K562 (cell line): Measurements from ENCODE around the gene SPTBN2. TPM values are rescaled to one million over a fixed set of nuclear protein-coding genes. Genes with fewer than 3 reads are reported as not detected.

Experiments used
- BHLHE40 ChIP-seq: IDR thresholded peaks from 2 replicates; pipeline ENCODE4 v1.6.1; 2011; ENCODE audit warnings: low read length, improper control_type of control experiment
- ETV5 ChIP-seq: sonication (generic); formaldehyde crosslinking; IDR thresholded peaks from 2 replicates; pipeline ENCODE4 v1.4.0; 2020; ENCODE audit warnings: low read depth, mild to moderate bottlenecking, missing genetic modification reagents
- LCOR ChIP-seq: sonication (generic); formaldehyde crosslinking; IDR thresholded peaks from 2 replicates; pipeline ENCODE4 v1.8.0; 2022; ENCODE audit warnings: mild to moderate bottlenecking, missing genetic modification reagents
- MAFK ChIP-seq: IDR thresholded peaks from 2 replicates; pipeline ENCODE4 v1.6.1; 2011; ENCODE audit warnings: low read length, improper control_type of control experiment
- MAZ ChIP-seq, 2 experiments: fragments of 450-650 bp in 1 of 2; sonication (generic) in 1 of 2; formaldehyde crosslinking; IDR thresholded peaks in 1 of 2; conservative IDR thresholded peaks in 1 of 2; 2 replicates each; pipeline versions ENCODE4 v1.4.0 to v1.5.0; 2020; ENCODE audit warnings: mild to moderate bottlenecking in 1 of 2, missing genetic modification reagents in 1 of 2
- NFIC ChIP-seq: fragments of 450-650 bp; IDR thresholded peaks from 2 replicates; pipeline ENCODE4 v1.6.1; 2017; ENCODE audit warnings: mild to moderate bottlenecking, inconsistent platforms
- PRPF4 ChIP-seq: fragments of 200-400 bp; formaldehyde crosslinking; IDR thresholded peaks from one replicate; pipeline ENCODE4 v1.6.1; 2017; ENCODE audit warnings: low read length, low read depth, mild to moderate bottlenecking; ENCODE audit not compliant: insufficient read depth, poor library complexity, severe bottlenecking
- RAD21 ChIP-seq, 2 experiments: fragments of 250-450 bp in 1 of 2; fragments of 450-650 bp in 1 of 2; sonication (Bioruptor Pico) in 1 of 2; formaldehyde crosslinking in 1 of 2; IDR thresholded peaks in 1 of 2; conservative IDR thresholded peaks in 1 of 2; 2 replicates each; pipeline versions ENCODE4 v1.4.0 to v1.8.0; 2020 to 2022; ENCODE audit warnings: mild to moderate bottlenecking in 2 of 2, moderate library complexity in 1 of 2
- TCF3 ChIP-seq: sonication (generic); formaldehyde crosslinking; IDR thresholded peaks from 2 replicates; pipeline ENCODE4 v1.4.0; 2020; ENCODE audit warnings: mild to moderate bottlenecking, missing genetic modification reagents
- TEAD2 ChIP-seq: fragments of 450-650 bp; IDR thresholded peaks from 2 replicates; pipeline ENCODE4 v1.6.1; 2016; ENCODE audit warnings: missing genetic modification characterization, control low read depth, missing compliant biosample characterization
- ZNF778 ChIP-seq: fragments of 450-650 bp; formaldehyde crosslinking; IDR thresholded peaks from 2 replicates; pipeline ENCODE4 v1.4.0; 2020; ENCODE audit warnings: mild to moderate bottlenecking, moderate library complexity
- polyA plus RNA-seq, 8 experiments: library from polyadenylated mRNA; depleted of rRNA in 4 of 8; stranded (reverse) in 5 of 8; unstranded in 3 of 8; fragments of >200 nt; fragmentation: Nextera tagmentation in 2 of 8; fragmentation: Illumina TruSeq in 1 of 8; extraction: Ambion mirVana in 2 of 8; extraction: Trizol in 1 of 8; gene quantifications; 2 replicates each; pipeline versions ENCODE4 v1.2.1 to v1.2.3, GENCODE V29; 2011 to 2014; ENCODE audit warnings: inconsistent platforms in 1 of 8, missing spikeins in 1 of 8
- total RNA-seq, 7 experiments: library from RNA; depleted of rRNA in 6 of 7; stranded (reverse); fragments of >200 nt in 6 of 7; fragmentation: Illumina TruSeq in 2 of 7; extraction: Trizol in 2 of 7; gene quantifications; 2 replicates each; pipeline versions ENCODE4 v1.2.1 to v1.2.3, GENCODE V29; 2011 to 2021; ENCODE audit warnings: low replicate concordance in 1 of 7
- TF ChIP-seq, protein P1 (sequence below): IDR thresholded peaks from 2 replicates; pipeline ENCODE4 v1.6.1; 2012; ENCODE audit warnings: low read depth, low read length, improper control_type of control experiment, borderline replicate concordance
- TF ChIP-seq, protein P2 (sequence below): sonication (generic); formaldehyde crosslinking; IDR thresholded peaks from 2 replicates; pipeline ENCODE4 v1.8.0; 2022; ENCODE audit warnings: mild to moderate bottlenecking, missing genetic modification reagents
- TF ChIP-seq, protein P3 (sequence below): fragments of 250-450 bp; sonication (Bioruptor Pico); IDR thresholded peaks from 2 replicates; pipeline ENCODE4 v1.4.0; 2020
- TF ChIP-seq, protein P4 (sequence below): sonication (generic); formaldehyde crosslinking; IDR thresholded peaks from 2 replicates; pipeline ENCODE4 v1.8.1; 2023; ENCODE audit warnings: mild to moderate bottlenecking, missing genetic modification reagents
- TF ChIP-seq, protein P5 (sequence below): fragments of 450-650 bp; formaldehyde crosslinking; IDR thresholded peaks from 2 replicates; pipeline ENCODE4 v1.4.0; 2020; ENCODE audit warnings: mild to moderate bottlenecking, moderate library complexity

Gene SPTBN2
- total and polyA plus RNA-seq, 9 of the 15 experiments (the other 6 are each of a cell fraction or from before 2014, with no cell fraction given): 0.38 to 56.5 (median 19.7) TPM

DNA sequence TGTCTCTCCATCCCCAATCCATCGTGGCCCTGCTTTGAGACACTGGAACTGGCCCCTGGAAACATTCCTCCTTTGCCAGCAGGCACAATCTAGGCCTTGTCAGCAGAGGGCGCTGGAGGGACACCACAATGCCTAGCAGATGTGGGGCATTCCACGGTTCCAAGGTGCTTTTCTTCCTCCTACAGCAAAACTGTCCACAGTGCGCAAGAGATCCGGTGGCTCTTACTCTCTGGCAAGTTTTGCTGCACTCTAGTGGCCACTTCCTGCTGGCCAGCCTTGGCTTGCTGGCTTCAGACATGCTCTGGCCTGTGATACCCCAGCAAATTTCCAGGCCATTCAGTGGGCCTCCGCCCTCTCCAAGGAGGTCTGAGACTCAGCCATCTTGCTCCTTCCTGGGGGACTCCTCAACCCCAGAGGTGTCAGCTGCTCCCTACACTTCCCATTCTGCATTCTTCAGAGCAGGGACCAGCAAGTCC, 34.2 kb downstream of the SPTBN2 start (continued):
- TF ChIP-seq, protein P1, sequence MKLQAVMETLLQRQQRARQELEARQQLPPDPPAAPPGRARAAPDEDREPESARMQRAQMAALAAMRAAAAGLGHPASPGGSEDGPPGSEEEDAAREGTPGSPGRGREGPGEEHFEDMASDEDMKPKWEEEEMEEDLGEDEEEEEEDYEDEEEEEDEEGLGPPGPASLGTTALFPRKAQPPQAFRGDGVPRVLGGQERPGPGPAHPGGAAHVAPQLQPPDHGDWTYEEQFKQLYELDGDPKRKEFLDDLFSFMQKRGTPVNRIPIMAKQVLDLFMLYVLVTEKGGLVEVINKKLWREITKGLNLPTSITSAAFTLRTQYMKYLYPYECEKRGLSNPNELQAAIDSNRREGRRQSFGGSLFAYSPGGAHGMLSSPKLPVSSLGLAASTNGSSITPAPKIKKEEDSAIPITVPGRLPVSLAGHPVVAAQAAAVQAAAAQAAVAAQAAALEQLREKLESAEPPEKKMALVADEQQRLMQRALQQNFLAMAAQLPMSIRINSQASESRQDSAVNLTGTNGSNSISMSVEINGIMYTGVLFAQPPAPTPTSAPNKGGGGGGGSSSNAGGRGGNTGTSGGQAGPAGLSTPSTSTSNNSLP: 0 out of 2 replicates have a peak, but pooled peaks have one; percentile 20
- TF ChIP-seq, protein P2, sequence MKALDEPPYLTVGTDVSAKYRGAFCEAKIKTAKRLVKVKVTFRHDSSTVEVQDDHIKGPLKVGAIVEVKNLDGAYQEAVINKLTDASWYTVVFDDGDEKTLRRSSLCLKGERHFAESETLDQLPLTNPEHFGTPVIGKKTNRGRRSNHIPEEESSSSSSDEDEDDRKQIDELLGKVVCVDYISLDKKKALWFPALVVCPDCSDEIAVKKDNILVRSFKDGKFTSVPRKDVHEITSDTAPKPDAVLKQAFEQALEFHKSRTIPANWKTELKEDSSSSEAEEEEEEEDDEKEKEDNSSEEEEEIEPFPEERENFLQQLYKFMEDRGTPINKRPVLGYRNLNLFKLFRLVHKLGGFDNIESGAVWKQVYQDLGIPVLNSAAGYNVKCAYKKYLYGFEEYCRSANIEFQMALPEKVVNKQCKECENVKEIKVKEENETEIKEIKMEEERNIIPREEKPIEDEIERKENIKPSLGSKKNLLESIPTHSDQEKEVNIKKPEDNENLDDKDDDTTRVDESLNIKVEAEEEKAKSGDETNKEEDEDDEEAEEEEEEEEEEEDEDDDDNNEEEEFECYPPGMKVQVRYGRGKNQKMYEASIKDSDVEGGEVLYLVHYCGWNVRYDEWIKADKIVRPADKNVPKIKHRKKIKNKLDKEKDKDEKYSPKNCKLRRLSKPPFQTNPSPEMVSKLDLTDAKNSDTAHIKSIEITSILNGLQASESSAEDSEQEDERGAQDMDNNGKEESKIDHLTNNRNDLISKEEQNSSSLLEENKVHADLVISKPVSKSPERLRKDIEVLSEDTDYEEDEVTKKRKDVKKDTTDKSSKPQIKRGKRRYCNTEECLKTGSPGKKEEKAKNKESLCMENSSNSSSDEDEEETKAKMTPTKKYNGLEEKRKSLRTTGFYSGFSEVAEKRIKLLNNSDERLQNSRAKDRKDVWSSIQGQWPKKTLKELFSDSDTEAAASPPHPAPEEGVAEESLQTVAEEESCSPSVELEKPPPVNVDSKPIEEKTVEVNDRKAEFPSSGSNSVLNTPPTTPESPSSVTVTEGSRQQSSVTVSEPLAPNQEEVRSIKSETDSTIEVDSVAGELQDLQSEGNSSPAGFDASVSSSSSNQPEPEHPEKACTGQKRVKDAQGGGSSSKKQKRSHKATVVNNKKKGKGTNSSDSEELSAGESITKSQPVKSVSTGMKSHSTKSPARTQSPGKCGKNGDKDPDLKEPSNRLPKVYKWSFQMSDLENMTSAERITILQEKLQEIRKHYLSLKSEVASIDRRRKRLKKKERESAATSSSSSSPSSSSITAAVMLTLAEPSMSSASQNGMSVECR (CRISPR knock-in tag): peak; percentile 64; the same call in 1 of the 2 replicates
- TF ChIP-seq LCOR (CRISPR knock-in tag) (0 out of 2 replicates have a peak, but pooled peaks have one; percentile 38), ETV5 (CRISPR knock-in tag) (peak; percentile 97), NFIC (peak; percentile 51; the same call in 1 of the 2 replicates), TCF3 (CRISPR knock-in tag) (peak; percentile 43; the same call in 1 of the 2 replicates), PRPF4 (no peak), MAZ (CRISPR knock-in tag; conservative IDR thresholded peaks at IDR 0.05 in 1 of 2, IDR thresholded peaks at IDR 0.05 in 1 of 2) (peak; percentile 57 to 88), TEAD2 (tag) (0 out of 2 replicates have a peak, but pooled peaks have one; percentile 37), ZNF778 (CRISPR knock-in tag) (no peak), MAFK (0 out of 2 replicates have a peak, but pooled peaks have one; percentile 35), RAD21 (CRISPR knock-in tag; conservative IDR thresholded peaks at IDR 0.05 in 1 of 2, IDR thresholded peaks at IDR 0.05 in 1 of 2) (peak; percentile 98 to 99), BHLHE40 (peak; percentile 23; the same call in 1 of the 2 replicates)
- TF ChIP-seq, protein P3, sequence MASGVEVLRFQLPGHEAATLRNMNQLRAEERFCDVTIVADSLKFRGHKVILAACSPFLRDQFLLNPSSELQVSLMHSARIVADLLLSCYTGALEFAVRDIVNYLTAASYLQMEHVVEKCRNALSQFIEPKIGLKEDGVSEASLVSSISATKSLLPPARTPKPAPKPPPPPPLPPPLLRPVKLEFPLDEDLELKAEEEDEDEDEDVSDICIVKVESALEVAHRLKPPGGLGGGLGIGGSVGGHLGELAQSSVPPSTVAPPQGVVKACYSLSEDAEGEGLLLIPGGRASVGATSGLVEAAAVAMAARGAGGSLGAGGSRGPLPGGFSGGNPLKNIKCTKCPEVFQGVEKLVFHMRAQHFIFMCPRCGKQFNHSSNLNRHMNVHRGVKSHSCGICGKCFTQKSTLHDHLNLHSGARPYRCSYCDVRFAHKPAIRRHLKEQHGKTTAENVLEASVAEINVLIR (CRISPR knock-in tag): no peak
- TF ChIP-seq, protein P4, sequence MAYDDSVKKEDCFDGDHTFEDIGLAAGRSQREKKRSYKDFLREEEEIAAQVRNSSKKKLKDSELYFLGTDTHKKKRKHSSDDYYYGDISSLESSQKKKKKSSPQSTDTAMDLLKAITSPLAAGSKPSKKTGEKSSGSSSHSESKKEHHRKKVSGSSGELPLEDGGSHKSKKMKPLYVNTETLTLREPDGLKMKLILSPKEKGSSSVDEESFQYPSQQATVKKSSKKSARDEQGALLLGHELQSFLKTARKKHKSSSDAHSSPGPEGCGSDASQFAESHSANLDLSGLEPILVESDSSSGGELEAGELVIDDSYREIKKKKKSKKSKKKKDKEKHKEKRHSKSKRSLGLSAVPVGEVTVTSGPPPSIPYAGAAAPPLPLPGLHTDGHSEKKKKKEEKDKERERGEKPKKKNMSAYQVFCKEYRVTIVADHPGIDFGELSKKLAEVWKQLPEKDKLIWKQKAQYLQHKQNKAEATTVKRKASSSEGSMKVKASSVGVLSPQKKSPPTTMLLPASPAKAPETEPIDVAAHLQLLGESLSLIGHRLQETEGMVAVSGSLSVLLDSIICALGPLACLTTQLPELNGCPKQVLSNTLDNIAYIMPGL (CRISPR knock-in tag): no peak
- TF ChIP-seq, protein P5, sequence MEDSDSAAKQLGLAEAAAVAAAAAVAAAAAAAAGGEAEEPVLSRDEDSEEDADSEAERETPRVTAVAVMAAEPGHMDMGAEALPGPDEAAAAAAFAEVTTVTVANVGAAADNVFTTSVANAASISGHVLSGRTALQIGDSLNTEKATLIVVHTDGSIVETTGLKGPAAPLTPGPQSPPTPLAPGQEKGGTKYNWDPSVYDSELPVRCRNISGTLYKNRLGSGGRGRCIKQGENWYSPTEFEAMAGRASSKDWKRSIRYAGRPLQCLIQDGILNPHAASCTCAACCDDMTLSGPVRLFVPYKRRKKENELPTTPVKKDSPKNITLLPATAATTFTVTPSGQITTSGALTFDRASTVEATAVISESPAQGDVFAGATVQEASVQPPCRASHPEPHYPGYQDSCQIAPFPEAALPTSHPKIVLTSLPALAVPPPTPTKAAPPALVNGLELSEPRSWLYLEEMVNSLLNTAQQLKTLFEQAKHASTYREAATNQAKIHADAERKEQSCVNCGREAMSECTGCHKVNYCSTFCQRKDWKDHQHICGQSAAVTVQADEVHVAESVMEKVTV: peak; percentile 97
